GM23248 (cell line): ENCODE data around the gene RAB4A.

ENCODE experiments used
- EZH2 ChIP-seq: fragments of 200-600 bp; sonication (generic); IDR thresholded peaks from 2 replicates; pipeline ENCODE4 v1.6.1; 2018; ENCODE audit warnings: antibody characterized with exemption, mild to moderate bottlenecking; ENCODE audit not compliant: insufficient read depth, poor library complexity, severe bottlenecking
- EZH2phosphoT487 ChIP-seq: fragments of 200-600 bp; sonication (generic); IDR thresholded peaks from 2 replicates; pipeline ENCODE4 v1.6.1; 2018; ENCODE audit warnings: antibody characterized with exemption, moderate library complexity, mild to moderate bottlenecking, low read depth; ENCODE audit not compliant: insufficient read depth

DNA sequence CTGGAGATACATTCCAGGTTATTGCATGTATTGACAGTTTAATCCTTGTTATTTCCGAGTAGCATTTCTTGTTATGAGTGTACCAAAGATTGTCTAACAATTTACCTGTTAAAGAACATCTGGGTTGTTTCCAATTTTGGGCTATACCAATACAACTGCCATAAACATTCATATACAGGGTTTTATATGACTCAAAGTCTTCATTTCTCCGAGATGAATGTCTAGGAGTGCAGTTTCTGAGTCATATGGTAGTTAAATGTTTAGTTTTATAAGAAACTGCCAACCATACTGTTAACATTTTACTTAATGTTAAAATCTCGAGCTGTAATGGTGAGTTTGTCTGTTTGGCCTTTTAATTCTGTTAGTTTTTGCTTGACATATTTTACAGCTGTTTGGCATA, 10.0 kb downstream of the RAB4A start:
- no peak for TF ChIP-seq EZH2
- TF ChIP-seq EZH2phosphoT487, result no peak
